Smooth muscle cell of bladder (primary cell): Measurements from ENCODE around the gene STT3A. TPM values are rescaled to one million over a fixed set of nuclear protein-coding genes. Genes with fewer than 3 reads are reported as not detected.

Experiments
- total RNA-seq: library from RNA; depleted of rRNA; stranded (reverse); fragments of >200 nt; gene quantifications from 2 replicates; pipeline ENCODE4 v1.2.3, GENCODE V29; 2014

STT3A gene
- total RNA-seq = 320 and 332 TPM in 2 replicates

DNA sequence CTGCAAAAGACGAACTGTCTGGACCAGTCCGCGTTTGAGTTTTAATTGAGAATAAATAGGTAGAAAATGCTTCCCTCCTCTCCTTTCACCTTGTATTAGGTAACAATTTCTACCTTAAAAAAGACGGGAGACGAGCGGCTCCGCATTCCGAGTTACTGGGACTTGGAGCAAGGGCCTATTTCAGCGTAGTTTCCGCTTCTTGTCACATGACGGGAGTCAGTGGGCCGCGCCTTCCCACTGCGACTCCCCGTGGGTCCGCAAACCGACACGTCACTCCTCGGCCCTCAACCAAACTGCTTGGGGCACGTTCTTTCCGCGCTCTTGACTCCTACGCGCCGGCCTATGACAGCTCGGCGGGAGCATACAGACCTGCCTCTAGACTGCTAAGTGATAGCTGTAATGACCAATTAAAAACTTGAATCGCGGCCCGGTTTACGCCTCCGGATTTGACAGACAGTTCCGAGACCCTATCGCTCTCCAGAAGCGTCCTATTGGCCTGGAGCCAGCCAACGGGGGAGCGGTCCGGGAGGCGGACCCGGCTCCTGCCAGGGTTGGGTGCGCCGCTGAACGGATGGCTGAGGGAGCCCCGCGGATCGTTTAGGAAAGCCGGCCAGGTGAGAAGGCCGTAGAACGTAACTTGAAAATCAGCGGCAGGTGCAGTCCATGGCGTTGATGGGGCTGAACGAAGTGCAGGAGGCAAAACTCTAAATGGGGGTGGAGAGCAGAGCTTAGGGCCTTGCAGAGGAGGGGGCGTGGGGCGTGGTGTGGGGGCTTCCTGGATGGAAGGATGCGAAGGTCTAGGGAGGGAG lies at the start of gene STT3A:
TSS of gene STT3A (plus strand) at position 548 of the 809 bp plus-strand sequence. CDS start 3,064 bp downstream, outside the sequence.

DNA sequence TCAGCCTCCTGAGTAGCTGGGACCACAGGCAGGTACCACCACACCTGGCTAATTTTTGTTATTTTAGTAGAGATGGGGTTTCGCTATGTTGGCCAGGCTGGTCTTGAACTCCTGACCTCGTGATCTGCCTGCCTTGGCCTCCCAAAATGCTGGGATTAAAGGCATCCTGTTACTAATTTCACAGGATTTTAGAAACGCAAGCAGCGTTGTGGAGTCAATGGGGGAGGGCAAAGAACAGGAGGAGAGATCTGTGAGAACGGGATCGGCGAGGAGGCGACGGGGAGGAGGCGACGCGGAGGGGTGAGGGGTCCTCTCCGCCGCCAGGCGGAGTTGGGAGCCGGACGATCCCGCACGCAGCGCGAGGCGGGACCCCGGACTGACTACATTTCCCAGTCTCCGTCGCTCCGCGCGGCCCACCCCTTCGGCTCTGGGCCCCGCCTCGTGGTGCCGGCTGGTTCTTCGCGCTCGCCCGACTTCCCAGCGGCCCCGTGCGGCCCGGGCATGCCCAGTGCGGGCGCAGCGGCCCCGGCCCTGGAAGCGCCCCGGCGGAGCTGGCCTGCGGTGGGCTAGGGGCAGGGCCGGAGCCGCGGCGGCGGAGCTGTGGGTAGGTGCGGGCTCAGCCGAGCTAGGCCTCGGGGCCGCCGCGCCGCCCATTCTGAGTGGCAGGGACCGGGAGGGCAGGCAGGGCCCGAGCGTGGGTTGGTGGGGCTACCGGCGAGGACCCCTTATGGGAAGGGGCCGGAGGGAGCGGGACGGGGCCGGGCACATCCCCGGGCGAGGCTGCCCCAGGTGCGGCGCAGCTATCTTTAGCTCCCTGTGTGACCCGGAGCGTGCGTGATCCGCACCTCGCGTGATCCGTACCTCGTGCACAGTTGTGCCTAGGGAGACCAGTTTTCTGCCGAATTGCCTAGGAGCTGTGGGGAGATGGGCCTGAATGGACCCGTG lies 23.4 kb upstream of the STT3A start, which contains the start of gene EI24:
TSS of gene EI24 (plus strand) at position 508 of the 945 bp plus-strand sequence. CDS start 3,051 bp downstream, outside the sequence.

DNA sequence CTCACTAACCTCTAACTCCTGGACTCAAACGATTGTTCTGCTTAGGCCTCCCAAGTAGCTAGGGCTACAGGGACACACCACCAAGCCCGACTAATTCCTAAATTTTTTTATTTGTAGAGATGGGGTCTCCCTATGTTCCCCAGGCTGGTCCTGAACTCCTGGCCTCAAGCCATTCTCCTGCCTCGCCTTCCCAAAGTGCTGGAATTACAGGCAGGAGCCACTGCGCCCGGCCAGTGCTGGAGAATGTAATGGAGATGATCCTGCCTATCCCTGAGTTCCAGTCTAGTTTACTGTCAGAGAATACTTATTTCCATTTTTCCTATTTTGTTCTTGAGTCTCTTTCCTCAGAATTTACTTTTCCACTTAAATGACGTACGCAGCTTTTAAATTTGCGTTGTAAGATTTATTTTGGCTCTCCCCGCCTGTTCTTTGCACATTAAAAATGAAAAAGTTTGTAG lies 32.1 kb downstream of the STT3A start, which contains the start of gene CHEK1:
TSS of gene CHEK1 (plus strand) at position 408 of the 458 bp plus-strand sequence. CDS start 1,606 bp downstream, outside the sequence.

Other genes with a start within 250 kb of the STT3A start
- 92.9 and 100 TPM in 2 replicates for gene FEZ1, start 96.6 kb upstream of the STT3A start, total RNA-seq
- gene EI24, start 23.4 kb upstream of the STT3A start, total RNA-seq = 84.9 and 120 TPM in 2 replicates
- gene CHEK1, start 32.3 kb downstream of the STT3A start, total RNA-seq = 16.1 and 20.5 TPM in 2 replicates
- gene ACRV1, start 88.0 kb downstream of the STT3A start, total RNA-seq = not detected in 2 replicates
- gene PATE1, start 153.4 kb downstream of the STT3A start, total RNA-seq = not detected in 2 replicates
- not detected in 2 replicates for gene PATE2, start 186.0 kb downstream of the STT3A start, total RNA-seq
- gene PATE3, start 195.3 kb downstream of the STT3A start, total RNA-seq = not detected in 2 replicates
- gene PATE4, start 240.5 kb downstream of the STT3A start, total RNA-seq = not detected in 2 replicates